NCI-H187 (cell line): ENCODE results near the gene MYH7B.

Experiments
- DNase-seq, 2 experiments: peaks; one replicate each; lab custom pipeline; 2025; lab: John Stamatoyannopoulos, UW

The MYH7B gene

GRCh38 chr20:35004749-35005462, 49.2 kb downstream of the MYH7B start:
- DNase-seq, result no peak
